ENCODE measurements around the gene FOXP1.
"Not testable (repeated sequence)": the region's sequence is repeated elsewhere in the genome, so short reads cannot be mapped to it uniquely, and the experiment has no call there.

FOXP1 gene

DNA sequence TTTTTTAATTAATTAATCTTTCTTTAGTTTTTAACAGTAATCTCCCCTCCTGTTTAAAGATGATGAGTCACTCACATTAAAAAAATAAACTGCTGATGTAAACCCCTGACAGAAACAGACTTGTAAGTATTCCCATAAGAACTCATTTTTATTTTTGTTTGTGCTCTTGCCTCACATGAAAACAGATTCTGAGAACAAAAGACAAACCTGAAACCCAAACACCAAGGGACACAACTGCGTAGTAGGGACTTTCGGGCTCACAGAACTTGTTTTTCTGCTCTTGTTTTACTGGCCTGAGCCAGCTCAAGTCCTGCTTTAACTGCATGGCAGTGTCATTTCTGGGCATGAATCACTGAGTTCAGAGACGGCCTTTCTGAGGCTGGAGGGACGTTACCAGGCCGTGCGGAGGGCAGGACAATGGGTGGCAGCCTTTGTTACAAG is 600.8 kb downstream of the FOXP1 start:
- DNase-seq: peak; percentile 48 to 55

DNA sequence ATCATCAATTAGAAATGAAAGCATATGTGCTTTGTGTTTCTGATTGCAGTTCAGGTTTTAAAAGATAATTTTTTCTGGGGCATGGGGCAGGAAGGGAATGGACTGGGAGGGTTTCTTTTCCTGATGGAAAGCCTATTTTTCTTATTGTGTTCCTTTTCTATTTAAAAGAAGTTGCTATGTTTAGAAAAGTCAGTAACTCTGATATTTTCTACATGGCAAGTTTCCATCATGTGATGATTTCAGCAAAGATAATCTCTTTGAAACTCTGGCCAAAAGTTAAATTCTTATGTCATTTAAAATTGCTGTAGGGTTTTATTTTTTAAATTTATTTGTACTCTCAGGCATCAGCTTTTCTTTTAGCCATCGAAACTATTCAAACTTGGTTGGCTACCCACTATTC is 601.2 kb downstream of the FOXP1 start:
- no peak for DNase-seq

DNA sequence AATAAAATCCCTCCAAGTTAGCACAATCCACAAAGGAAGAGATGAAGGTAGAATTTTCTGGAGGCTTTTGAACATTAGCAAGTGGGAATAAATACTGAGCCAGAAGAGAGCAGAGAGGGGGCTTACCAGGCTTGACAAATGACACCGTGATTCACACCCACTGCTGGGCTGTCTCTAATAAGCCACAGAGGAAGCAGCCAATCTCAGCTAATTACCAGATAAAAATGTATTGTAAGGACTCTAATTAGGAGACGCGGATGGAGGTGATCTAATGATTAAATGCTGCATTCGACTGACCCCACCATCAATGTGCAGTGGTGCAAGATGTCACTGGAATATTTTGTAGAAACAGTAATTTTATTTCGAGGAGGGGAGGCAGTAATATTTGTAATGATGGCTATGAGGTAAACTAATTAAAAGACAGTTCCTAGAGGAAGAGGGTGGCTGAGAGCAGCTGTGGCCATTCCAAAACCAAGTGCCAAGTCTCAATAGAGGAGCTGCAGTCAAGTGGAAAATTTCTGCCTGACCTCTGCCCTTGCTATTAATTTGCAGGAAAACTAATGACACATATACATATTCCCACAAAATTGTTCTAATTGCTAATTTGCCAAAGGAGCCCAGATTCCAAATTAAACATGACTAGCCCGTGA is 602.2 kb downstream of the FOXP1 start:
- no peak for DNase-seq

DNA sequence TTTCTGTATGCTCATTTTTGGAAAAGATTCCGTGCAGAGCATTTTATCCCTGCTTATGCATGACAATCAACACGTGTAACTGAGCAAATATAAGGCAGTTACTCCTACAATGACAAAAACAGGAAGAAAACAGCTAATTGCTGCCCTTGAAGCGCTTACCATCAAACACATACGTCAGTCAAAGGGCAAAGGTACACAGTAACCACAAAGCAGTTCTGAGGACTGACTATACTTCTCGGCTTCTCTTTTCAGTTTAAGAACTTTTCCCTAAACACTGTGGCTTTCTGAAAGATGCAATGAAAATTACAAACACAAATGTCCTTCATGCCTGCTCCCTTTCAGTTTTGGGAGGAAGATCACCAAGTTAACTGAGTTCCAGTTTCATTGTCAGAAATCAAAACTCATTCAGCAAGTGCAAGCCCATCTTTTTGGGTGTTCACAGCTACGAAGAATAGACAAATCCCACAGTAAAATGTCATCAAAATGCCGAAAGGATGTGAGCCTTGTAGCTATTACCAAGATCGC is 602.8 kb downstream of the FOXP1 start:
- no peak for DNase-seq

DNA sequence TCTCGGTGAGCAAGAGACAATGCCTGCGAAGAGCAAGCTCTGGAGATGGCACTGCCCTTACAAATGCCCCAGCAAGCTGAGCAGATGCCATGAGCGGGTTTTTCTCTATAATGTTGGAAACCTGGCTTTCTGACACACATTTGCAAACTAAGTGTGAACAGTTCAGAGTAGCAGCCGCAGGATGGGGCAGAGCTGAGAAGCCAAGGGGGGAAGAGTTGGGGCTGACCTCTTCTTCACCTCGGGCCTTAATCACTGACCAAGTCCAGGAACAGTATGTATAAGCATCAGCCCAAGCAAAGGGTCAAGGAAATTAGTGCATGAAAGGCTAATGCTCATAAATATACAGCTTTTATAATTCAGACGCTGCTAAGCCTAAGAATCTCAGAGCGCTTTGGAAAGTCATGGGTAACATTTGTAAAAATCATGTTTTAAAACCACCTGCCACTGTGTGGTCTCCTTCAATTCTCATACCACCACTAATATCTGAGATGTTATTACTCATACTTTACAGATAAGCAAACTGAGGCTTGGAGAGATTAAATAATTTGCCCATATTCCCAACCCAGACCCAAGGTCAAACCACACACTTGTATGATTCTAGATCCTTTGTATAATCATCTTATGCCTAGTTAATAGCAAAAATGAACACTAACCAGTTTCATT is 603.4 kb downstream of the FOXP1 start:
- no peak for DNase-seq

DNA sequence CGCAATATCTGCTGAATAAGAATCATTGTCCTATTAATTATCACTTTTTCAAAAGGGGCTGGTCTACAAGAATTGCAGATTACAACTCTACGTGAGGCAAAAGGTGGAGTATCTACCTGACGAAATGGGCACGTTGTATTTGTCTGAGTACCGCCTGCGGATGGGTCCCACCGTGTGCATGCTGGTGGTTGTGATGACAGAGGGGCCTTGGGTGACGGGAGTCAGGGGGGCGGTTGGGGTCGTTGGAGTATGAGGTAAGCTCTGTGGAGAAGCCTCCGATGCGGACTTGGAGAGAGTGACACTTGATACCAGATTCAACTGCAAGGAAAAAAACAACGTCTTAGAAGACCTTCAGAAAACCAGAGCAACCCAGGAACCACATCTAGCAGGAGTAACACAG is 605.8 kb downstream of the FOXP1 start:
- no peak for DNase-seq

DNA sequence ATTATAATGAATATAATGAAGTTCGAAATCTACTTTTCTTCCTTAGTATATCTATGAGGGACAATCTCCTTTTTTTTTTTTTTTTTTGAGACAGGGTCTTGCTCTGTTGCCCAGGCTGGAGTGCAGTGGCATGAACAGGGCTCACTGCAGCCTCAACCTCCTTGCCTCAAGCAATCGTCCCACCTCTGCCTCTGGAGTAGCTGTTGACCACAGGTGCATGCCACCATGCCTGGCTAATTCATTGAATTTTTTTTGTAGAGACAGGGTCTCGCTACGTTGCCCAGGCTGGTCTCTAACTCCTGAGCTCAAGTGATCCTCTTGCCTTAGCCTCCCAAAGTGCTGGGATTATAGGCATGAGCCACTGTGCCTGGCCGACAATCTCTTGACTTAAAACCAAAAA is 607.5 kb downstream of the FOXP1 start:
- not testable (repeated sequence) for DNase-seq

DNA sequence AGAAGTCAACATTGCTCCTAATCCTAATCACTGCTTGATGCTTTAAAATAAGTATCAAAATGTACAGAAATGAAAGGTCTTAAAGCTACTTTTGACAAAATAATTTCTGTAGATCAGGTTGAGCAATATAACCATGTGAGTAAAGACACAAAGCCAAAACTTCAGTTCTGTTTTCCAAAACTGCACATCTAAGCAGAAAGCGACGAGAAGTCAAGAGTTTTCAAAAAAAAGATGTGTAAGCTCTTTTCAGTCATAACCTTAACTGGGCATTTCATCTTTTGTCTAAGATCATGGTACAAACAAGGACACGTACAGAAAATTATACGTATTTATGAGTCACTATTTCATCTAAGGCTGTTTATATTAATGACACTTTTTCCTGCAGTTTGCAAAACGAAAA is 608.8 kb downstream of the FOXP1 start:
- DNase-seq: no peak

DNA sequence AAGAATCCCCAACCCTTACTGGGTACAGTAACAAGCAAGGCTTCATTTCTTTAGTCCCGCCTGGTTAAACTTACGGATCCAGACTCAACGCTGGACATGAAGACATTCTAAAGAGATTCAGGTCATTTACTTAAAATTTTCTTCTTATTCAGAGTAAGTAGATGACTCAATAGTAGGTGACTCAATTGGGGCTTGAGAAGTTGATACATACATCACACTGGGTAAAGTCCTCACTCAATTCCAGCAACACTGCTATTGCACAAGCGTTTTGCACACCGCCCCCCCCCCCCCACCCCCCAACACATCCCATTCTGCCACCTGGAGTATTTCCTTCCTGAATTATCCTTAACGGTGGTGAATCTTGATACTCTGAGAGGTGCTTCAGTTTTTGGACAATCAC is 610.0 kb downstream of the FOXP1 start:
- no peak for DNase-seq

DNA sequence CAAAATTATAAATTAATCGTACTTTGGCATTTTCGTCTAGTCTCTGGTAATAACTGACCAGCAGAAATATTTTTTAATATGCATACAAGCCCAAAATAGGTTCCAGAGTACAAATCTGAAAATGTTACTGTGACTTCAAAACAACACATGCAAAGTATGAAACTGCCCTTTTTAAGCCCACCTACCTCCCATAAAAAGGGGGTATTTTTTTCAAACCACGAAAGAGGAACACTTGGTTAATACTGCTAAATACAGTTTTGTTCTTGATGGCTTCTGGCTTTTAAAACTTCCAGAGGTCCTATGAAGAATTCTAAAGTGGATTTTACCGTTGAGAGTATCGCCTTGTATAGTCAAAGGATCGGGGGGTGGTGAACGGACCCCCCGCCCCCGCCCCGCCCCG is 610.7 kb downstream of the FOXP1 start:
- DNase-seq: no peak

DNA sequence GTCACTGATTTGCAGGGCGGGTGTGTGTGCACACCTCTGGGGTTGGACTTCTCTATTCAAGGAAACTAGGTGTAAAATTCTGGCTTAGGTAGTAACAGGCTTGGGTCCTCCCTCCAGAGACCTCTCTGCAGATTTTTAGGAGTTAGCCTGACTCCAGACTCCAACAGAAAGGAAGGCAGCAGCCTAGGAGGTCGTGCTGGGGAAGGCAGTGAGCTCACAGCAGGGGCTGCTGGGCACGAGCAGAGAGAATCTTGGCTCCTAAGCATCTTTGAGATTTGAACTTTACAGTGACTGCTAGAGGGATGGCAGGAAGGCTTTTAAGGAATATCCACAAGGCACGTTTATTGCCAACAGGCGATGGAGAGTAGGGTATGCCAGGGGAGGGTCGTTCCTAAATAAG is 612.6 kb downstream of the FOXP1 start:
- no peak for DNase-seq

DNA sequence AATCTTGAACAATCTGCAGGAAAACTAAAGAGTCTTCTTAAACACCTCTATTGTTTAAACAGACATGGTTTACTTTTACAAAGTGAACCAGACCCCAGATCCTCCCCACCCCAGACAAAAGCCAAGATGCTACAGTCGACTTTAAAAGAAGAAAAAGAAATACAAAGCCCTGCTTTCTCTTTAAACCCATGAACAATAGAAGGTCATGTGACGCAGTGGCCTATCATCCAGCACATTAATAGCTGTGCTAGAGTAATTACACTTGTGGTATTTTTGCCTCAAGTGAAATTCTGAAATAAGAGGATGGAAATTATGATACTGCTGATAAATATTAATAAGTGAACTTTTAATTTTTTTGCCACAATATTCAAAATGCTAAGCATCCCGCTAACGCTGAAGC is 613.4 kb downstream of the FOXP1 start:
- no peak for DNase-seq

DNA sequence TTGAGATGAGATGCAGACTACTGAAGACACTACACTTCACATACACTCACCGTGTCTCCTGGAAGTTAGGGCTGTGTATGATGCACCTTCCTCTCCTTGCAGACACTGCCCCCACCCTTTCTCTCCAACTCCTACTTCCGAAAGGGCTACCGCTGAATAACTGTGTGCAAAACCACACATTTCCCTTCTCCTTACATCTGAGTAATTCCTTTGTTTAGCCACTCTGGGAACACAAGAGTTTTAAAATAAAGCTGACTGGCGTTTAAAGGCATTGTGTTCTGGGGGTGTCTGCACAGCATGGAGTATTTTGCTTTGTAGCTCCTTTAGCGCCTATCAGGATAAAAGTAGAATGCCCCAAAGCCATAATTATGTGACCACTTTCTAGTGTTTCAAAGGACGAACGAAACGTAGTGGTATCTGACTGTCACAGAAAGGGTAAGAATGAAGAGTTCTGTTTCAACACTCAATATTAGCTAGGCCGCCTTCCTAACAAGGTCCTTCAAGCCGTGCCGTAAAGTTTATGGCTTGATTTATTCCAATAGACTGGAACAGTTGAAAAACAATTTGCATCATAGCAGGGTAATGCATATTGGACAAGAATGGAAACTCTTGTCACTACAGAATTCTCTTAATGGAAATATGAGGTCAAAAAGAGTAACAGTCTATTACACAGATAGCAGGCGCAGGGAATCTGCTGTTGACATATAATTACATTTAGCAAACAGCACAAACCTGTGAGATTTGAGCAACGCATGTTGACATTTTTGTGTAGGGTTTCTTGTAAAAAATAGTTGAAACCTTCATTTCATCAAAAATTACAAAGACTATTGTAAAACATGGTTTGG is 619.9 kb downstream of the FOXP1 start:
- DNase-seq: no peak

DNA sequence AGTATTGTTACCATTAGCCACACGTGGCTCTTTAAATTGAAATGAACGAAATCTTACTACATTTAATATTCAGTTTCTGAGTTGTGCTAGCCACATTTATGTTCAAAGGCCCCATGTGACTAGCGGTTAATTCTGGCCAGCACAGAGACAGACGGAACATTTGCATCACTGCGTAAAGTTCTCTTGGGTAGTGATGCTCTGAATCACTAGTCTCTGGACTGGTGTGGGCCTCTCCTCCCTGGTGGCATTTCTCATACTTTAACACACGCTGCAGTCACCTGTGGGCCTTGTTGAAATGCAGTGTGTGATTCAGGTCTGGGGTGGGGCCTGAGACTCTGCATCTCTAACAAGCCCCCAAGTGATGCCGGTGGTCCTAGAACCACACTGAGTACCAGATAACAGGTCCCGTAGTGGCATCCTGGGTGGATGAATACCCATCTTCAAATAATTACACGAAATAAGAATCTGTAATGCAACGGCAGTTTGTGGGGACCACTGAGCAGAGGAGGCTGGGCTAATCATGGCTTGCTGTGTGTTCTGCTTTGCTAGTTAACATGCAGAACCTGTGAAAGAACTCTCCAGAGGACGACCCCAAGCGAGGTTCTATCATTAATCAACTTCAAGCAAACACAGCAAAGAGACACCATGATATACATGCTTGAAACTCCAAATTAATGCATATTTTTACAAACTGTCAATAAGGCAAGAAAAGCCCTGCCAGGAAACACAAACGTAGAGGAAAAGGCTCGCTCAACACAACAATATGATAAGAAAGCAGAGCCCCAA is 623.8 kb downstream of the FOXP1 start:
- no peak for DNase-seq

DNA sequence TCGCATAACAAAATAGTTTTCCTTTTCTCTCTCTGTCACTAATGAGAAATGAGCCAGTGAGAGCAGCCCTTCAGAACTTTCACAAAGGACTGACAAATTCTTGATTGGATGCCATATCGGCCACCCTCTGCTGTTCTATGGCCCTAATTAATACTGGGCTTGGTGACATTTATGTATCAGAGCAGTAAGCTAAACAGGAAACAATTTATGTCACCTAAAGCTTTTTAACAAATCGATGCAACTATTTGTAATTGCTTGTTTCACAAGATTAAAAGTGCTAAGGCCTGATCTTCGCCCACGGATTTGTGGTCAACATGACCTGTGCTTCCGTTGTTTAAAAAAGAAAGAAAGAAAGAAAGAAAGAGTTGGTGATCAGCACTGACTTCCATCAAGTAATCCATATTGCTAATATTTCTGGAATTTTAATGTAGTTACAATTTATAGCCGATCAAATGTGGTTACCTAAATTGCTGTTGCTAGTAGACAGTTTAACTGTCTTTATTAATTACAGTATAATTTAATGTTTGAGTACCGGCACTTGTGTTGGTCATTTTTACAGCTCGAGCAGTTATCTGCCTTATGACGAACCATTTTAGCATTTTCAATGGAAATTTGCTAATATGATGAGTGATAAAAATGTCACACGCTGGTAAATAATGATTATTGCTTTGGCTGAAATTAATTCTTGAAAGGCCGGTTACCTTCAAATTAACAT is 631.3 kb downstream of the FOXP1 start:
- no peak for DNase-seq

DNA sequence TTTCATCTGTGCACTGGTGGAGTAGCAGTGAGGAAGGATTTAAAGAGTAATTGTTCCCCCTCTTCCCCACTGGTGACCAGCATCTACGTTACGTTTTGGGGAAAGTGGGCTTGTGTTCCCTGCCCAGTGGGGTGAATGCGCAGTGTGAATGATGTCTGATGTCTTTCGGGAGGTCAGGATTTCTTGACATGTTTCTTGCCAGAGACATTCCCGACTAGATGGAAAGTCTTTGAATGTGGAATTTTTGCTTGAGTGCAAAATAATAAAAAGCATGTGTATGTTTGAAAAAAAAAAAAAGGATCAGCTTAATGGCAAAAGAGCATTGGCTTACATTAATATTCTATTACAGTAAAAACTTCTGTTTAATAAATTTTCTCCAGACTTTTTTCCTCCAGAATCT is 632.2 kb downstream of the FOXP1 start:
- DNase-seq: no peak

DNA sequence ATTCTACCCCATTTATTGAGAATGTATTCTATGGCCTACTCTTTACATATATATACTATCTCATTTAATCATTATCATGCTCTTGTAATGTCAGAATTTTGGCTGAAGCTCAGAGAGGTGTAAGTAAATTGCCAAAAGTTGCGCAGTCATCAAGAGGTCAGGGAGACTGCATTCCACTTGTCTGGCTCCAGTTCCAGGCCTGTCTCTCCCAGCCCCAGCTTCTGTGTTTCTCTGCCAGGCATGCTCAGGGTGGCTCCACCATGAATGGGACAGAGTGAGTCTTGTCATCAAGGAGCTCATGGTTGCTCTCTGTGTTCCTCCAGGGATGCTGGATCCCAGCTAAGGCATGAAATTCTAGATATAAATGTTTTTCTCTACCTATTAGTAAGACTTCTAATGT is 635.9 kb downstream of the FOXP1 start:
- no peak for DNase-seq

DNA sequence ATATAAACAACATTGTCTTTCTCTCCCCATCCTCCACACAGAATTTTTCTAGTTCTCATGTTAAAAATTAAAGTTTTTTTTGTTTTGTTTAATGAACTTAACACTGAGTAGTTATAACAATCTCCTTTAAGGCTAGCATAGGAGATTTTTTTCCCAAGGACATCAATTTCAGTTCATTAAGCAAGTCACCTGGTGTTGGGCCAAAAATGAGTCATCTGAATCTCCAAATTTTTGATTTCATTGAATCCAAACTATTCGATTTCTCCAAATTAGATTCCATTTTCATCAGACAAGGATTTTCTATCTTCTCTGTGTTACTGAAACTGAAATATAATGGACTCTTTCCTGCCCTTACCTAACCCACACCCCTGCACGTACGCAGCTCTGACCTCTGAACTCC is 639.6 kb downstream of the FOXP1 start:
- DNase-seq: no peak

DNA sequence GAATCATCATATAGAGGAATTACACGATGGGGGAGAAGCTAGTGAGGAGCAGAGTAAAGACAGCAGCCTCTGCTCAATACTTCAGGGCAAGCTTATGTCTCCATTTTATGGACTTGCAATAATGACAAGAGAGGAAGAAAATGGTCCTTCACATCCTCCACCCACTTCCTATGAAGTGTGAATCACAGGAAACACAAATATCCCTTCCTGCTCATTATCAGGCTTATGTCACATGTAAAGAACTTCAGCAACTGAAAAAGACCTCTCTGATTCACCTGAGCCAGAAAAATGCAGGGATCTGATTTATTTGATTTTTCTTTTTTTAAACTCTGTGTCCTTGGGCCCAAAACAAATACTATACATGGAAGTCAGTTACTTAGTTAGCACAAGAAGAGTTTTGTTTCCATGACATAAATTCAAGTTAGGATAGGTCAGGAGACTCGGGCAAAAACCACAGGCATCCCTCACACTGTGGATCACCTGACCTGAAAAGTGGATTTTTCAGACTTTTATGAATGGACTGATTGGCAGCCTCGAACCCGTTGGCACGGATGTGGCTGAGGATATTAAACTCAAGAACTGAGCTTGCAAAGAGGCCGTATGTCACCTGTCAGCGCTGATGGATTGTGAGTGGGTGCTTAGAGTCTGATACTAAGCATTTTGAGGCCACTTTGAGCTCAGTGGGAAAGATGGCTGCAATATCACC is 650.3 kb downstream of the FOXP1 start:
- DNase-seq: no peak

DNA sequence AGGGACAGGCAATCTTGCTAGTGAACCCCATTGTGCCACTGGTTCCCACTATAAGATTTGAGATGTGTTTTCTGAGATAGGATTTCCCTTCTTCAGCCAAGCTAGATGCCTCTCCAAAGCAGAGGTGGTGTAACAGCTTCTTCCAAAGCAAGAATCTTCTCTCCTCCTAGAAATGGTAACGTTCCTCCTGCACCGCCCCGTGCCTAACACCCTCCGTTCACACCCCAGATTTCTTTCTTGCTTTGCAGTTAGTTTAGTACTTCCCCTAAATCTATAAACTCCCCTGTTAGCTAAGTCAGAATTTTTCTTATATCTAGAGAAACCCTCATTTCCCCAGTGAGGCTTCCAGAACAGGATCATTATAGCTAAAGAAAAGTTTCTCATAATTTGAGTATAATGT is 653.5 kb downstream of the FOXP1 start:
- DNase-seq: no peak

DNA sequence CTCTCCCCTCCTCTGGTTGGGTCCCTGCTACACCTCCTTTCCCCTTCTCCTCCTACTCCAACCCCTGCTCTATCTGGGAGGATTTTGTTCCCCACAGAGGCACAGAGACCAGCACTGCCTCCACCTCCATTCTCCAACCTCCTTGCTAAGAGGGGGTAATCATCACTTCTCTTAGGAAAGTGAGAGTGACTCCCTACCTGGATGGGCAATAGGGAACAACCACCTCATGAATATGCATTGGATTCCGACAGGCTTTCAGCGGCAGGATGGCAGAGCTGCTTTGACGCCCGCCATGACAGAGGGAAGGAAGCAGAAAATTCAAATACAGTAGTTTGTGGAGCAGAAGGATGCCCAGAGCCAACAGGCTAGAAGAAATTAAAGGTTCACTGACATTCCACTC is 656.3 kb downstream of the FOXP1 start:
- DNase-seq: no peak

DNA sequence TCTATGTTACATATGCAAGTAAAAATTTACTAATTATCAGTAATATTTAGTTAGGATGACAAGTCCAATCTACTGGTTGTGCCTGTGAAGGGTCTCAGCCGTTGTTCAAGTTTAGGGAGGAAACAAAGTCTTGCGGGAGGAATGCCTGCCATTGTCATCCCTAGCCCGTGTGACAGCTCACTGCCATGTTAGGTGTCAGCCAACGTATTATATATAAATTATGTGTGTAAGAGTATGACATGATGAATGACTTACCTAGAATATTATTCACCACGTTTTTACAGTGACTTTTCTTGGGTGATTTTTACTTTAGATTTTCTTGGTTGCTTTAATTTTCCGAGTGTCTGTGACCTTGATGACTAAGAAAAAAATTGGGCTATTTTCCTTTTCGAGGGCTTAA is 656.7 kb downstream of the FOXP1 start:
- DNase-seq: no peak
